Hepatocyte (in vitro differentiated cells): ENCODE results near the gene B4GALT3. TPM values are rescaled to one million over a fixed set of nuclear protein-coding genes. Genes with fewer than 3 reads are reported as not detected.

Experiments used
- DNase-seq: peaks from one replicate; pipeline ENCODE4 v3.0.0-alpha.2; 2016; ENCODE audit warnings: low spot score
- H2AFZ ChIP-seq: fragments of 200-600 bp; sonication (generic); 2 replicates; pipeline ENCODE4 v1.6.0; 2016; ENCODE audit warnings: antibody characterized with exemption, mild to moderate bottlenecking
- H3K27ac ChIP-seq: fragments of 200-600 bp; sonication (generic); 2 replicates; pipeline ENCODE4 v1.5.1; 2016; ENCODE audit warnings: mild to moderate bottlenecking
- H3K27me3 ChIP-seq: fragments of 200-600 bp; sonication (generic); 2 replicates; pipeline ENCODE4 v1.6.1; 2016
- H3K36me3 ChIP-seq: fragments of 200-600 bp; sonication (generic); replicated peaks from 2 replicates; pipeline ENCODE4 v1.5.1; 2016; ENCODE audit warnings: low read depth; ENCODE audit not compliant: insufficient read depth
- H3K4me1 ChIP-seq: fragments of 200-600 bp; sonication (generic); 2 replicates; pipeline ENCODE4 v1.5.1; 2016; ENCODE audit warnings: mild to moderate bottlenecking, moderate library complexity; ENCODE audit not compliant: insufficient read depth
- H3K4me2 ChIP-seq: fragments of 200-600 bp; sonication (generic); 2 replicates; pipeline ENCODE4 v1.6.0; 2016
- H3K4me3 ChIP-seq: fragments of 200-600 bp; sonication (generic); 2 replicates; pipeline ENCODE4 v1.5.1; 2016; ENCODE audit warnings: mild to moderate bottlenecking
- H3K79me2 ChIP-seq: fragments of 200-600 bp; sonication (generic); 2 replicates; pipeline ENCODE4 v1.6.0; 2017; ENCODE audit warnings: mild to moderate bottlenecking
- H3K9me2 ChIP-seq: fragments of 200-600 bp; sonication (generic); replicated peaks from 2 replicates; pipeline ENCODE4 v1.6.0; 2017; ENCODE audit warnings: mild to moderate bottlenecking; ENCODE audit not compliant: insufficient read depth
- H3K9me3 ChIP-seq: fragments of 200-600 bp; sonication (generic); 2 replicates; pipeline ENCODE4 v1.5.1; 2016; ENCODE audit warnings: low read depth, mild to moderate bottlenecking
- H4K20me1 ChIP-seq: fragments of 200-600 bp; sonication (generic); 2 replicates; pipeline ENCODE4 v1.6.0; 2016; ENCODE audit warnings: mild to moderate bottlenecking; ENCODE audit not compliant: insufficient read depth, poor library complexity, severe bottlenecking
- EZH2 ChIP-seq: fragments of 200-600 bp; sonication (generic); IDR thresholded peaks from 2 replicates; pipeline ENCODE4 v1.6.1; 2016; ENCODE audit warnings: antibody characterized with exemption, mild to moderate bottlenecking, borderline replicate concordance
- EZH2phosphoT487 ChIP-seq: fragments of 200-600 bp; sonication (generic); IDR thresholded peaks from one replicate; pipeline ENCODE4 v1.6.1; 2018; ENCODE audit warnings: antibody characterized with exemption, mild to moderate bottlenecking, low read depth, moderate library complexity; ENCODE audit not compliant: unreplicated experiment, severe bottlenecking
- WGBS: methylation state at CpG from one replicate; pipeline ENCODE4 v1.1.6; 2016; ENCODE audit warnings: low lambda C conversion rate; ENCODE audit errors: missing lambda C conversion rate; 5-methylcytosine and 5-hydroxymethylcytosine counted together
- polyA plus RNA-seq: library from polyadenylated mRNA; unstranded; fragments of >200 nt; fragmentation: Nextera tagmentation; extraction: Ambion mirVana; gene quantifications from 2 replicates; pipeline ENCODE4 v1.2.1, GENCODE V29; 2016
- total RNA-seq: library from RNA; depleted of rRNA; stranded (reverse); fragments of >200 nt; gene quantifications from 2 replicates; pipeline ENCODE4 v1.2.3, GENCODE V29; 2014
- TF ChIP-seq, protein P1 (sequence below): fragments of 200-600 bp; sonication (generic); IDR thresholded peaks from 2 replicates; pipeline ENCODE4 v1.5.1; 2016; ENCODE audit warnings: antibody characterized with exemption, mild to moderate bottlenecking; ENCODE audit not compliant: poor library complexity

B4GALT3 gene
- total and polyA plus RNA-seq, 2 experiments from 2014 or later, result 32.2 to 56.9 TPM

DNA sequence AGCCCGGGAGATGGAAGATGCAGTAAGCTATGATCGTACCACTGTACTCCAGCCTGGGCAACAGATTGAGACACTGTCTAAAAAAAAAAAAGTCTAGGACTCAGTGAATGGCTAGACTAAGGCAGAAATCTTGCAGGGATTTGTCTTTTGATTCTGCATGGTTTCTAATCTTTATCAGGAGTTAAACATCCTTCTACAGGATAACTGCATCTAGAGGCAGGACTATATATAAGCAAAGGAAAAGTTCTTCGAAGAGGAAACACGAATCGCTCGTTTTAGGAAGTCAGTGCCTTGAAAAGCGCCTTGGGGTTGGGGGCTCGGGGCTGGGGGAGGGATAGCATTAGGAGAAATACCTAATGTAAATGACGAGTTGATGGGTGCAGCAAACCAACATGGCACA lies 24.1 kb downstream of the B4GALT3 start:
- Histone ChIP-seq H3K27me3 (no peaks in the 10 kb centered on the region), H3K79me2 (peaks cover 19% of the 10 kb centered on the region), H3K9me2 (no peaks in the 10 kb centered on the region), H3K9me3 (no peaks in the 10 kb centered on the region), H4K20me1 (no peaks in the 10 kb centered on the region), H3K4me1 (peaks cover 8% of the 10 kb centered on the region), H3K27ac (peak overlapping the region; percentile 97), H2AFZ (peak overlapping the region; percentile 59), H3K4me2 (peak overlapping the region; percentile 80), H3K4me3 (peak overlapping the region; percentile 65), H3K36me3 (no peaks in the 10 kb centered on the region)
- no peak for DNase-seq
- no peak for TF ChIP-seq EZH2
- no peak for TF ChIP-seq EZH2phosphoT487
- TF ChIP-seq, protein P1, sequence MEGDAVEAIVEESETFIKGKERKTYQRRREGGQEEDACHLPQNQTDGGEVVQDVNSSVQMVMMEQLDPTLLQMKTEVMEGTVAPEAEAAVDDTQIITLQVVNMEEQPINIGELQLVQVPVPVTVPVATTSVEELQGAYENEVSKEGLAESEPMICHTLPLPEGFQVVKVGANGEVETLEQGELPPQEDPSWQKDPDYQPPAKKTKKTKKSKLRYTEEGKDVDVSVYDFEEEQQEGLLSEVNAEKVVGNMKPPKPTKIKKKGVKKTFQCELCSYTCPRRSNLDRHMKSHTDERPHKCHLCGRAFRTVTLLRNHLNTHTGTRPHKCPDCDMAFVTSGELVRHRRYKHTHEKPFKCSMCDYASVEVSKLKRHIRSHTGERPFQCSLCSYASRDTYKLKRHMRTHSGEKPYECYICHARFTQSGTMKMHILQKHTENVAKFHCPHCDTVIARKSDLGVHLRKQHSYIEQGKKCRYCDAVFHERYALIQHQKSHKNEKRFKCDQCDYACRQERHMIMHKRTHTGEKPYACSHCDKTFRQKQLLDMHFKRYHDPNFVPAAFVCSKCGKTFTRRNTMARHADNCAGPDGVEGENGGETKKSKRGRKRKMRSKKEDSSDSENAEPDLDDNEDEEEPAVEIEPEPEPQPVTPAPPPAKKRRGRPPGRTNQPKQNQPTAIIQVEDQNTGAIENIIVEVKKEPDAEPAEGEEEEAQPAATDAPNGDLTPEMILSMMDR, result no peak
- WGBS, result 25% methylated on average over 9 of the region's 9 CpGs

DNA sequence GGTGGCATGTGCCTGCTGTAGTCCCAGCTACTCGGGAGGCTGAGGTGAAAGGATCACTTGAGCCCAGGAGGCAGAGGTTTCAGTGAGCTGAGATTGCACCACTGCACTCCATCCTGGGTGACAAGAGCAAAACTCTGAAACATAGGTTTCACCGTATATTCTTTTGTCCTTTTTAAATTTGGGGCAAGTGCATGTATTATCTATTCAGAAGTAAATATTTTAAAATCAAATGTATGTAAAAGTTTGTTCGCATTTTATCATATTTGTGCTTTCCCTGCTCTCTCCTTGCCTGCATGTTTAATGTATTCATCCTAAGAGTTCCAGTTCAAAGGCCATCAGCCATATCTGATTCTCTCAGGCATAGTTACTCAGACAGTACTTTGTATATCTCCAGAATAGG lies 31.5 kb downstream of the B4GALT3 start:
- Histone ChIP-seq H3K4me2 (no peak overlapping the region), H3K4me3 (no peak overlapping the region), H3K36me3 (no peaks in the 10 kb centered on the region), H3K79me2 (no peaks in the 10 kb centered on the region), H3K9me3 (no peaks in the 10 kb centered on the region), H3K27ac (no peak overlapping the region), H2AFZ (no peak overlapping the region), H4K20me1 (no peaks in the 10 kb centered on the region), H3K27me3 (no peaks in the 10 kb centered on the region), H3K9me2 (no peaks in the 10 kb centered on the region), H3K4me1 (no peaks in the 10 kb centered on the region)
- DNase-seq, result no peak
- TF ChIP-seq EZH2phosphoT487, result no peak
- TF ChIP-seq, protein P1, result no peak
- TF ChIP-seq EZH2, result no peak
- WGBS, result 84% methylated on average over 3 of the region's 3 CpGs

DNA sequence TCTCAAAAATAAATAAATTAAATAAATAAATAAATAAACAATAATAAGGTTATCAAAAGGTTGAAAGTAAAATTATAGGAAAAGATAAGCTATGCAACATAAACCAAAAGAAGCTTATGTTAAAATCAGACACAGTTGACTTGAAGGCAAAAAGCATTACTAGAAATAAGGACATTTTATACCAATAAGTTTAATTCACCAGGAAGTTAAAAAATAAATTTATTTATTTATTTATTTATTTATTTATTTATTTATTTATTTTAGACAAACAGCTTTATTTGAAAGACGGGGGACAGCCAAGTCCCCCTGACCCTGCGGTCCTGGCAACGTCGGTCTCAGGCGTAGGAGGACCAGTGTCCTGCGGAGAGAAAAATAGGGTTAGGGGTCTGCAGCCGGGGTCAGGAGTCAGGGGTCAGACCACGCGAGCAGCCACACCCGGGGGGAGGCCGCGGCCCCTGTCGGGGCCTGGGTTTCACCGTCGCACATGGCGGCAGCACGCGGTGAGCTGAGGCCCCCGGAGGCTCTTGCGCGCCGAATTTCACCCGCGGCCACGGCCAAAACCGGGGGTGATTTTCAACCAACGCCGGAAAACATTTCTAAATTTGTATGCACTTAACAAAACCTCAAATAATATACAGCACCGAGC lies 36.4 kb downstream of the B4GALT3 start:
- no peaks in the 10 kb centered on the region for H4K20me1 ChIP-seq
- TF ChIP-seq, protein P1, result no peak
- TF ChIP-seq EZH2, result no peak
- no peak for TF ChIP-seq EZH2phosphoT487
- H3K27me3 ChIP-seq, result no peaks in the 10 kb centered on the region
- no peaks in the 10 kb centered on the region for H3K4me1 ChIP-seq
- no peak overlapping the region for H2AFZ ChIP-seq
- no peaks in the 10 kb centered on the region for H3K36me3 ChIP-seq
- H3K79me2 ChIP-seq, result peaks cover 9% of the 10 kb centered on the region
- no peak overlapping the region for H3K27ac ChIP-seq
- no peak for DNase-seq
- WGBS, result 97% methylated on average over 28 of the region's 29 CpGs
- no peaks in the 10 kb centered on the region for H3K9me2 ChIP-seq
- no peak overlapping the region for H3K4me2 ChIP-seq
- no peak overlapping the region for H3K4me3 ChIP-seq
- H3K9me3 ChIP-seq, result no peaks in the 10 kb centered on the region
